ENCODE measurements around the gene TH. TPM values are rescaled to one million over a fixed set of nuclear protein-coding genes. Genes with fewer than 3 reads are reported as not detected.

The TH gene
- polyA plus RNA-seq, 1 donor from 2014 or later, result 3.6 TPM

- no peak overlapping the region for H2AFZ ChIP-seq (ENCODE audit: low read depth, low read length)
- H3K9me3 ChIP-seq (ENCODE audit: low read length), result no peaks in the 10 kb centered on the region
- H3K27me3 ChIP-seq (ENCODE audit: insufficient read depth, low read depth, low read length), result no peaks in the 10 kb centered on the region
- H3K9ac ChIP-seq (ENCODE audit: low read length), result no peak overlapping the region
- H3K27ac ChIP-seq (ENCODE audit: low read length), result no peak overlapping the region
- H3K36me3 ChIP-seq (ENCODE audit: insufficient read depth, low read length), result no peaks in the 10 kb centered on the region
- TF ChIP-seq MXI1 (conservative IDR thresholded peaks at IDR 0.05; ENCODE audit: poor library complexity, severe bottlenecking) (no peak), REST (IDR thresholded peaks at IDR 0.05; ENCODE audit: borderline replicate concordance) (no peak), CTCF (IDR thresholded peaks at IDR 0.05; ENCODE audit: poor library complexity, severe bottlenecking) (peak; percentile 78), TAF1 (IDR thresholded peaks at IDR 0.05; ENCODE audit: low read depth) (no peak), POLR2AphosphoS5 (IDR thresholded peaks at IDR 0.05) (no peak), SMC3 (conservative IDR thresholded peaks at IDR 0.05; ENCODE audit: poor library complexity) (peak; percentile 75), RAD21 (conservative IDR thresholded peaks at IDR 0.05) (peak; percentile 78)
- no peaks in the 10 kb centered on the region for H4K20me1 ChIP-seq (ENCODE audit: insufficient read depth)
- H3K9me2 ChIP-seq (ENCODE audit: insufficient read depth, low read length), result no peaks in the 10 kb centered on the region
- H3F3A ChIP-seq (ENCODE audit: insufficient read depth, low read length, poor library complexity, severe bottlenecking), result no peaks in the 10 kb centered on the region
- no peak overlapping the region for H3K4me3 ChIP-seq (ENCODE audit: low read length)
- no peak overlapping the region for H3K4me2 ChIP-seq (ENCODE audit: low read length)
- H3K79me2 ChIP-seq (replicated peaks; ENCODE audit: insufficient read depth, low read length), result no peaks in the 10 kb centered on the region
These were observed 15.0 kb downstream of the TH start for GRCh38 chr11:2156416-2157182.

GRCh38 chr11:2155511-2155910 lies 16.1 kb downstream of the TH start:
- H2AFZ ChIP-seq (ENCODE audit: low read depth, low read length), result no peak overlapping the region
- TF ChIP-seq TAF1 (IDR thresholded peaks at IDR 0.05; ENCODE audit: low read depth) (no peak), REST (IDR thresholded peaks at IDR 0.05; ENCODE audit: borderline replicate concordance) (no peak), MXI1 (conservative IDR thresholded peaks at IDR 0.05; ENCODE audit: poor library complexity, severe bottlenecking) (no peak), POLR2AphosphoS5 (IDR thresholded peaks at IDR 0.05) (no peak), RAD21 (conservative IDR thresholded peaks at IDR 0.05) (no peak)
- no peaks in the 10 kb centered on the region for H3K79me2 ChIP-seq (replicated peaks; ENCODE audit: insufficient read depth, low read length)
- H3K9me3 ChIP-seq (ENCODE audit: low read length), result no peaks in the 10 kb centered on the region
- H3K36me3 ChIP-seq (ENCODE audit: insufficient read depth, low read length), result no peaks in the 10 kb centered on the region
- H3K4me2 ChIP-seq (ENCODE audit: low read length), result no peak overlapping the region
- H3K9ac ChIP-seq (ENCODE audit: low read length), result no peak overlapping the region
- H3F3A ChIP-seq (ENCODE audit: insufficient read depth, low read length, poor library complexity, severe bottlenecking), result no peaks in the 10 kb centered on the region
- H3K9me2 ChIP-seq (ENCODE audit: insufficient read depth, low read length), result no peaks in the 10 kb centered on the region
- no peak overlapping the region for H3K4me3 ChIP-seq (ENCODE audit: low read length)
- no peak overlapping the region for H3K27ac ChIP-seq (ENCODE audit: low read length)
- H3K27me3 ChIP-seq (ENCODE audit: insufficient read depth, low read depth, low read length), result no peaks in the 10 kb centered on the region
- no peaks in the 10 kb centered on the region for H4K20me1 ChIP-seq (ENCODE audit: insufficient read depth)
